Mucosa of stomach (tissue), 1 donor: ENCODE results near the gene IZUMO4.

ENCODE experiments used
- H3K27me3 ChIP-seq: one replicate; pipeline ENCODE4 v1.7.0; 2013; ENCODE audit warnings: mild to moderate bottlenecking, low read length; ENCODE audit not compliant: control insufficient read depth, insufficient read depth
- H3K36me3 ChIP-seq: one replicate; pipeline ENCODE4 v1.7.0; 2013; ENCODE audit warnings: low read length; ENCODE audit not compliant: control insufficient read depth, insufficient read depth
- H3K4me1 ChIP-seq: one replicate; pipeline ENCODE4 v1.7.0; 2013; ENCODE audit warnings: mild to moderate bottlenecking, low read length; ENCODE audit not compliant: control insufficient read depth, insufficient read depth
- H3K4me3 ChIP-seq: one replicate; pipeline ENCODE4 v1.7.0; 2013; ENCODE audit warnings: low read length
- H3K9ac ChIP-seq: one replicate; pipeline ENCODE4 v1.7.0; 2013; ENCODE audit warnings: mild to moderate bottlenecking, low read length, moderate library complexity
- H3K9me3 ChIP-seq: one replicate; pipeline ENCODE4 v1.7.0; 2013; ENCODE audit warnings: mild to moderate bottlenecking, low read length, moderate library complexity; ENCODE audit not compliant: control insufficient read depth
- donor health status: Pancreatic carcinoma.

Gene IZUMO4

GRCh38 chr19:2053601-2054389 is 42.9 kb upstream of the IZUMO4 start:
- no peaks in the 10 kb centered on the region for H3K27me3 ChIP-seq
- no peak overlapping the region for H3K9ac ChIP-seq
- no peak overlapping the region for H3K4me3 ChIP-seq
- H3K4me1 ChIP-seq = peaks cover 67% of the 10 kb centered on the region
- no peaks in the 10 kb centered on the region for H3K9me3 ChIP-seq
- H3K36me3 ChIP-seq = no peaks in the 10 kb centered on the region

GRCh38 chr19:2054763-2055162 is 42.0 kb upstream of the IZUMO4 start:
- Histone ChIP-seq H3K4me3 (no peak overlapping the region), H3K9ac (no peak overlapping the region), H3K4me1 (peaks cover 67% of the 10 kb centered on the region), H3K9me3 (no peaks in the 10 kb centered on the region), H3K27me3 (no peaks in the 10 kb centered on the region), H3K36me3 (no peaks in the 10 kb centered on the region)

- H3K9me3 ChIP-seq = no peaks in the 10 kb centered on the region
Measured at GRCh38 chr19:2055931-2056836, 40.5 kb upstream of the IZUMO4 start.

GRCh38 chr19:2056837-2057192 is 39.9 kb upstream of the IZUMO4 start:
- Histone ChIP-seq H3K4me1 (peaks cover 75% of the 10 kb centered on the region), H3K27me3 (no peaks in the 10 kb centered on the region), H3K4me3 (no peak overlapping the region), H3K9ac (no peak overlapping the region), H3K9me3 (no peaks in the 10 kb centered on the region), H3K36me3 (no peaks in the 10 kb centered on the region)

More at GRCh38 chr19:2055931-2056836, 40.5 kb upstream of the IZUMO4 start:
- Histone ChIP-seq H3K36me3 (no peaks in the 10 kb centered on the region), H3K4me3 (no peak overlapping the region), H3K27me3 (no peaks in the 10 kb centered on the region), H3K4me1 (peaks cover 79% of the 10 kb centered on the region), H3K9ac (peak overlapping the region; percentile 61)

GRCh38 chr19:2057484-2058469 is 38.9 kb upstream of the IZUMO4 start:
- no peaks in the 10 kb centered on the region for H3K27me3 ChIP-seq
- no peak overlapping the region for H3K9ac ChIP-seq
- H3K4me1 ChIP-seq = peaks cover 76% of the 10 kb centered on the region
- H3K4me3 ChIP-seq = no peak overlapping the region
- H3K9me3 ChIP-seq = no peaks in the 10 kb centered on the region
- H3K36me3 ChIP-seq = no peaks in the 10 kb centered on the region

- H3K4me3 ChIP-seq = peak overlapping the region; percentile 31
- H3K4me1 ChIP-seq = peaks cover 79% of the 10 kb centered on the region
- peak overlapping the region; percentile 89 for H3K9ac ChIP-seq
- H3K36me3 ChIP-seq = no peaks in the 10 kb centered on the region
- H3K27me3 ChIP-seq = no peaks in the 10 kb centered on the region
- H3K9me3 ChIP-seq = no peaks in the 10 kb centered on the region
Measured at GRCh38 chr19:2058570-2059421, 37.9 kb upstream of the IZUMO4 start.

- Histone ChIP-seq H3K27me3 (no peaks in the 10 kb centered on the region), H3K9ac (peak overlapping the region; percentile 89), H3K4me3 (peak overlapping the region; percentile 31), H3K36me3 (no peaks in the 10 kb centered on the region), H3K4me1 (peaks cover 82% of the 10 kb centered on the region), H3K9me3 (no peaks in the 10 kb centered on the region)
Measured at GRCh38 chr19:2059422-2060201, 37.1 kb upstream of the IZUMO4 start.

GRCh38 chr19:2060884-2061494 is 35.7 kb upstream of the IZUMO4 start:
- peak overlapping the region; percentile 89 for H3K9ac ChIP-seq
- no peaks in the 10 kb centered on the region for H3K27me3 ChIP-seq
- peaks cover 81% of the 10 kb centered on the region for H3K4me1 ChIP-seq
- peak overlapping the region; percentile 55 for H3K4me3 ChIP-seq
- no peaks in the 10 kb centered on the region for H3K36me3 ChIP-seq
- no peaks in the 10 kb centered on the region for H3K9me3 ChIP-seq

GRCh38 chr19:2061495-2062388 is 35.0 kb upstream of the IZUMO4 start:
- Histone ChIP-seq H3K36me3 (no peaks in the 10 kb centered on the region), H3K27me3 (no peaks in the 10 kb centered on the region), H3K9me3 (no peaks in the 10 kb centered on the region), H3K4me1 (peaks cover 75% of the 10 kb centered on the region), H3K9ac (peak overlapping the region; percentile 89), H3K4me3 (peak overlapping the region; percentile 96)
